Testis (tissue), 2 donors: ENCODE data around the gene NPB.

Experiments used
- POLR2A ChIP-seq: fragments of 450-650 bp; IDR thresholded peaks from one replicate; pipeline ENCODE4 v1.6.1; 2017; ENCODE audit warnings: antibody characterized with exemption, mild to moderate bottlenecking, moderate library complexity
- TF ChIP-seq, protein P1 (sequence below), 3 experiments: fragments of 450-650 bp in 2 of 3; fragments of 200-600 bp in 1 of 3; sonication (generic) in 1 of 3; IDR thresholded peaks; one replicate each; pipeline ENCODE4 v1.5.1; 2016 to 2019; ENCODE audit warnings: antibody characterized with exemption in 3 of 3, mild to moderate bottlenecking in 2 of 3, moderate library complexity in 1 of 3

DNA sequence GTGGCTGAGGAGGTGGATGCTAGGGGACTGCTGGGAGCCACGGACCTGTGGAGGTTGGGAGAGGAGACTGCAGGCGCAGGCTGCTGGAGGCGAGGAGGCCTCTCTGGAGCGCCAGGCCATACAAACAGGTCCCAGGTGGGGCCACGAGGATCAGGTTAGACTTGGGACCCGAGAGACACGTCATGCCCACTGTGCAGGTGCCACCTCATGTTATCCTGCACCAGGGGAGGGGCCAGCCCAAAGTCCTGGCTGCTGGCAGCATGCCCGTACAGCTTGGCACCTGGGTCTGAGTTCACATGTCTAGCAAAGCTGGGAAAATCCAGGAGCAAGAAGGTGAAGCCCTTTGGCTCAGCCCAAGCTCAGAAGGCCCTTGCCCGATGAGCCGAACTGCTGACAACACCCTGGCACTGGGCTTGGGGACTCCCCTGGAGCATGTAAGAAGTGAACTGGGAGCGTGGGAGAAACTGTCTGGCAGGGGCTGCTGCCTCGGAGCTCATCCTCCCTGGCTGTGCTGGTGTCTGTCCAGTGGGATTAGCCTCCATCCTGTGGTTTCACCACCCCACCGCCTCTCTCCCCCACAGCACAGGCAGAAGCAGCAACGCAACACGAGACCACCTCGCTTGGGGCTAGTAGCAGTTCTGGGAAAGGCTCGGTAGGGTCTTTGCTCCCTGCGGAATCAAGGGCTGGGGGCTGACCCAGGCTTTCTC is 36.2 kb upstream of the NPB start:
- TF ChIP-seq, protein P1, sequence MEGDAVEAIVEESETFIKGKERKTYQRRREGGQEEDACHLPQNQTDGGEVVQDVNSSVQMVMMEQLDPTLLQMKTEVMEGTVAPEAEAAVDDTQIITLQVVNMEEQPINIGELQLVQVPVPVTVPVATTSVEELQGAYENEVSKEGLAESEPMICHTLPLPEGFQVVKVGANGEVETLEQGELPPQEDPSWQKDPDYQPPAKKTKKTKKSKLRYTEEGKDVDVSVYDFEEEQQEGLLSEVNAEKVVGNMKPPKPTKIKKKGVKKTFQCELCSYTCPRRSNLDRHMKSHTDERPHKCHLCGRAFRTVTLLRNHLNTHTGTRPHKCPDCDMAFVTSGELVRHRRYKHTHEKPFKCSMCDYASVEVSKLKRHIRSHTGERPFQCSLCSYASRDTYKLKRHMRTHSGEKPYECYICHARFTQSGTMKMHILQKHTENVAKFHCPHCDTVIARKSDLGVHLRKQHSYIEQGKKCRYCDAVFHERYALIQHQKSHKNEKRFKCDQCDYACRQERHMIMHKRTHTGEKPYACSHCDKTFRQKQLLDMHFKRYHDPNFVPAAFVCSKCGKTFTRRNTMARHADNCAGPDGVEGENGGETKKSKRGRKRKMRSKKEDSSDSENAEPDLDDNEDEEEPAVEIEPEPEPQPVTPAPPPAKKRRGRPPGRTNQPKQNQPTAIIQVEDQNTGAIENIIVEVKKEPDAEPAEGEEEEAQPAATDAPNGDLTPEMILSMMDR (IDR thresholded peaks at IDR 0.05) = no peak
- TF ChIP-seq POLR2A = no peak
